Activated T-helper 1 cell treated with anti-CD3 and anti-CD28 coated beads, Interleukin-2, amount 50 U/mL, for 16 hours (primary cell): ENCODE results near the gene CIZ1.
A peak's percentile ranks its signal among the peaks of the same experiment; 100 is the strongest.

Source experiments
- DNase-seq, 2 donors: peaks; one replicate each; pipeline ENCODE4 v3.0.0-alpha.2; 2020; ENCODE audit warnings: low read depth in 1 of 2, low spot score in 1 of 2

CIZ1 gene

GRCh38 chr9:128163523-128164306 lies 27.7 kb downstream of the CIZ1 start:
- no peak for DNase-seq

- no peak for DNase-seq
Observed at GRCh38 chr9:128163027-128163515, 28.3 kb downstream of the CIZ1 start.

GRCh38 chr9:128162215-128163026 lies 29.0 kb downstream of the CIZ1 start:
- DNase-seq, result no peak

- no peak for DNase-seq
Observed at GRCh38 chr9:128161215-128161902, 30.0 kb downstream of the CIZ1 start.

DNA sequence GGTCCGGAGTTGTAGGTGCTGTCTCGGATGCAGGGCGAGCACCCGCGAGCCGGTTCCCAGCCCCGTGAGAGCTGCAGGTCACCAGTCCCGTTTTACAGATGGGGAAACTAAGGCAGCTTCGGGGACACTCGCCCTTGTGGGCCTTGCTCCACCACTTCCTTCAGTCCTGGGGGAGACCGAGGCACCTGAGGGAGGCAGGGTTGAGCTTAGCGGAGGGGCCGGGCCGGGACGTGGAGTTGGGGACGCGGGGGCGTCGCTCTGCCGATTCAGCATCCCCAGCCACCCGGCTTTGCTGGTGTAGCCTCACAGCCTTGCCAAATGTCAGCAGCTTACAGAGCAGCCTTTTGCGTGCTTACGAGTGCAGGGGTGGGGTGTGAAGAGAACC lies 30.8 kb downstream of the CIZ1 start:
- DNase-seq, result peak in 1 of 2 donors; percentile 37

DNA sequence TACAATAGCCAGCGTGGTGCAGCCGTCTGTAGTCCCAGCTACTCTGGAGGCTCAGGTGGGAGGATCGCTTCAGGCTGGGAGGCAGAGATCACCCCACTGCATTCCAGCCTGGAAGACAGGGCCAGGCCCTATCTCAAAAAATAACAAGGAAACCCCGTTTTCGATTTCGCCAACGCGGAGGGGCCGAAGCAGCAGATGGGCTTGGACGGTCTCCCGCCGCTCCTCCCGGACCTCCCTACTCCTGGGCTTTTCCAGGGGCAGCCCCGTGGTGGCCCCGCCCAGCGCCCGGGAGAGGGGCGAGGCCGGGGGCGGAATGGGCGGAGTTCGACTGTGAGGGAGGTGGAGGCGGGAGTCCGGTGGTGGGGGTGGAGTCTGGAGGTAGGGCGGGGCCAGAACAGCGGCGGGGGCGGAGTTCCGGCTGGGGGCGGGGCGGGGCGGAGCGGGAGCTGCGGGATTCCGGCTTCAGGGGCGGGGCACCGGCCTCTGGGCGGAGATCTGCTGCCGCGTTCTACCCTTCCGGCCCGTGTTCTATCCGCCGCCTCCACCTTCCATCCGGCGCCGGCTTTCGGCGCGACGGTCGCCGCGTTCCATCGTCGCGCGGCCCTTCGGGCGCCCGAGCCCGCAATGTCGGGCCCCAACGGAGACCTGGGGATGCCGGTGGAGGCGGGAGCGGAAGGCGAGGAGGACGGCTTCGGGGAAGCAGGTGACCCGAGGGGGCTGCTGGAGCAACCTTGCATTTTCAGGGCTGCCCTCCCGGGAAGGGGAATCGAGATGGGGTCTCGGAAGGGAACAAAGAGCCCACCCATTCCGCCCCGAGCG lies 31.4 kb downstream of the CIZ1 start, which contains the start of gene BBLN:
Gene BBLN, plus strand, starts transcription at position 482 of the 819 bp plus-strand sequence. Its CDS starts 143 bp downstream, at position 625.
- peak; percentile 87 to 89 for DNase-seq

DNA sequence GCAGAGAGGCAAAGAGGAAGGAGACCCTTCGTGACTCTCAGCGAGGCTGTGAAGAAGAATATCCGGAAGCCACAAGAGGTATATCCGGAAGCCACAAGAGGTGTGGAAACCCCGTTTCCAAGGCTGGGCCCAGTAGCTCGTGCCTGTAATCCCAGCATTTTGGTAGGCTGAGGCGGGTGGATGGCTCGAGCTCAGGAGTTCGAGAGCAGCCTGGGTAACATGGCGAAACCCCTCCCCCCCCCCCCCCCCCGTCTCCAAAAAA lies 31.9 kb downstream of the CIZ1 start:
- DNase-seq, result peak; percentile 7 to 29

DNA sequence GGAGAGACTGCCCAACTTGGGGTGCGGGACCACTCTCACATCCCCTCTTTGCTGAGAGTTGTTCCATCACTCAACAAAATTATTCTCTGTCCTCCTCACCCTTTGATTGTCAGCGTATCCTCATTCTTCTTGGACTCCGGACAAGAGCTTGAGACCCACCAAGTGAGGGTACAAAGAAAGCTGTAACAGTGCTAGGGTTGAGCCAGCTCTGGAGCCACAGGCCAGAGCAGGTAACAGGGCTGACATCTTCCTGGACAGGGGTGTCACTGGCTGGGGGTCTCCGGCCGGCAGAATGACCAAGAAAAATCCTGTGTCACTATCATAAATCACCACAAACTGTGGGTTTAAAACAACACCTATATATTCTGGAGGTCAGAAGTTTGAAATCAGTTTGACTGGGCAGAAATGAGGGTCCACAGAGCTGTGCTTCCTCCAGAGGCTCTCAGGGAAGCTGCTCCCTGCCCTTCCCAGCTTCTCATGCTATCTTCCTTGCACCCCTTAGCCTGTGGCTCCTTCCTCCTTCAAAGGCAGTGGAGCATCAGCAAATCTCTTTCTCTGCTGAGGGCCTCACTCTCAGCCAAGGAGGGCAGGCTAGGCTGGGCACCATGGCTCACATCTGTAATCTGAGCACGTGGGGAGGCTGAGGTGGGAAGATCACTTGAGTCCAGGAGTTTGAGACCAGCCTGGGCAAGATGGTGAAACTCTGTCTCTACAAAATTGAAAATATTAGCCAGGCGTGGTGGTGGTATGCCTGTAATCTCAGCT lies 35.5 kb downstream of the CIZ1 start:
- DNase-seq, result no peak

- no peak for DNase-seq
Observed at GRCh38 chr9:128153947-128154695, 37.3 kb downstream of the CIZ1 start.

DNA sequence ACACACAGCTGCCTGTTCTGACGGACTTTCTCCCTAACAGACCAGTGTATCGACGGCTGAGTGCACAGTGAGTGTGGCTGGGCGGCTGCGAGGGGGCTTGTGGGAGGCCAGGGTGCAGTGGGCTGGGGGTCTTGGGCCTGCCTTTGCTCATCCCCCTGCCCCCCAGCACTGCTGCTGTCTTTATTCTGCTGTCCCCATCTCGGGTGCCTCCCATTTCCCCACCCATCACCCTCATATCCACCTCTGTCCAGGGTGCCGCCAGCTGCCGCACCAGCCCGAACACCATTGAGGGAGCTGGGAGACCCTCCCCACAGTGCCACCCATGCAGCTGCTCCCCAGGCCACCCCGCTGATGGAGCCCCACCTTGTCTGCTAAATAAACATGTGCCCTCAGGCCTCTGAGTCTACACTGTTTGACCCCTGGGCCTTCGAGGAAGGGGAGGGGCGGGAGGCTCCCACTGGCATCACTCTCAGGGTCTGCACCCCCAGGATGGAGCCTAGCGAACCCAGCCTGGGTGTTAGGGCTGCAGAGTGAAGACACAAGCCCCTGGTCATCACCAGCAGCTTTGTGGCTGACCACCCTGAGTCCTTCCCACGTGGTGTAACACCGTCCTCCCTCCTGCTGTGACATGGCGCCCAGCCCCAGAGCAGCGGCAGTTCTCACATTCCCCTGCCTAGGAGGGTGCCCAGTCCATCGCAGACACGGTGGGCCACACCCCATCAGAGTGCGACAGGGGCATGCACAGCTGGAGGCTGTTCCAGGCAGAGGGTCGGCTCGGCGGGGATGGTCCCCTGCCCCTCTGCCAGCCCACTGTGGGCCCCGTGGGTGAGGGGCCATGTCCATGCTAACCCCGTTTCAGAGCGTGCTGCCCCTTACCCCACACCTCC lies 38.1 kb downstream of the CIZ1 start:
- no peak for DNase-seq

GRCh38 chr9:128152133-128153059 lies 39.0 kb downstream of the CIZ1 start:
- no peak for DNase-seq

- no peak for DNase-seq
Observed at GRCh38 chr9:128151309-128152132, 39.9 kb downstream of the CIZ1 start.

- DNase-seq, result no peak
Observed at GRCh38 chr9:128150594-128151308, 40.6 kb downstream of the CIZ1 start.

GRCh38 chr9:128149951-128150593 lies 41.3 kb downstream of the CIZ1 start:
- DNase-seq, result no peak

GRCh38 chr9:128149001-128149701 lies 42.2 kb downstream of the CIZ1 start, which contains the start of gene LCN2:
LCN2 (plus strand) TSS chr9:128149453; CDS start chr9:128149526, 73 bp downstream.
- DNase-seq, result no peak
